HEK293T (cell line): ENCODE data around the gene AAK1.

Source experiments
- ARNT ChIP-seq: fragments of 450-650 bp; IDR thresholded peaks from 2 replicates; pipeline ENCODE4 v1.6.1; 2017; ENCODE audit warnings: mild to moderate bottlenecking
- FOXA1 ChIP-seq: fragments of 450-650 bp; IDR thresholded peaks from 2 replicates; pipeline ENCODE4 v1.6.1; 2016; ENCODE audit warnings: mild to moderate bottlenecking
- FOXK2 ChIP-seq: fragments of 450-650 bp; IDR thresholded peaks from 2 replicates; pipeline ENCODE4 v1.6.1; 2016; ENCODE audit warnings: mild to moderate bottlenecking
- FOXM1 ChIP-seq: fragments of 450-650 bp; IDR thresholded peaks from 2 replicates; pipeline ENCODE4 v1.6.1; 2017; ENCODE audit warnings: mild to moderate bottlenecking, borderline replicate concordance
- PKNOX1 ChIP-seq: fragments of 450-650 bp; IDR thresholded peaks from 2 replicates; pipeline ENCODE4 v1.6.1; 2016
- SP1 ChIP-seq: fragments of 450-650 bp; IDR thresholded peaks from 2 replicates; pipeline ENCODE4 v1.6.1; 2017
- SUZ12 ChIP-seq: fragments of 450-650 bp; IDR thresholded peaks from 2 replicates; pipeline ENCODE4 v1.6.1; 2016; ENCODE audit warnings: mild to moderate bottlenecking
- ZNF384 ChIP-seq: fragments of 450-650 bp; IDR thresholded peaks from 2 replicates; pipeline ENCODE4 v1.6.1; 2016

DNA sequence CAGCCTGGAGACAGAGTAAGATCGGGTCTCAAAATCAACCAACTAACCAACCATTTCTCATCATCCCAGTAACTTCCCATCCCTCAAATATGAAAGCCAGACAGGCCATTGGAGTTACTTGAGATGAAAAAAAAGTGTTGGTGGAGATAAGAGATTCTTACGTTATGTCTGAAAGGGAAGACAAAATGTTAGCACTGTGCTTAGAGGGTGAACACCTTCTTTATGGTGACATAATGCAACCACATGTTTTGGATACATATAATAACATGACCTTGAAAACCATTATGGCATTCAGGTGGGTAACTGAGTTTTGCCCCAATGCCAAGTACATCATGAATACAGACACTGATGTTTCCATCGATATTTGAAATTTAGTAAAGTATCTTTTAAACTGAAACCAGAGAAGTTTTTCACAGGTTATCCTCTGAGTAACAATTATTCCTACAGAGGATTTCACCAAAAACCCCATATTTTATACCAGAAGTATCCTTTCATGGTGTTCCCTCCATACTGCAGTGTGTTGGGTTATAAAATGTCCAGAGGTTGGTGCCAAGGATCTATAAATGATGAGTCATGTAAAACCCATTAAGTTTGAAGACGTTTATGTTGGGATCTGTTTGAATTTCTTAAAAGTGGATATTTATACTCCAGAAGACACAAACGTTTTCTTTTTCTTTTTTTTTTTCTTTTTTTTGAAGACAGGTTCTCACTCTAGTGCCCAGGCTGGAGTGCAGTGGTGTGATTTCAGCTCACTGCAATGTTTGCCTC, 45.5 kb downstream of the AAK1 start:
- TF ChIP-seq SP1 (no peak), FOXA1 (no peak), FOXM1 (no peak), FOXK2 (no peak), PKNOX1 (no peak), ZNF384 (no peak), SUZ12 (no peak), ARNT (no peak)
